ENCODE results near the gene GPR149. TPM values are rescaled to one million over a fixed set of nuclear protein-coding genes. Genes with fewer than 3 reads are reported as not detected.

Gene GPR149
- total RNA-seq (2022; extraction: Qiagen RNA extraction) = not detected in 5 replicates

GRCh38 chr3:154430014-154430413, at the start of gene GPR149:
Gene GPR149 (minus strand): TSS chr3:154430190. CDS start chr3:154429615, 575 bp downstream.

GRCh38 chr3:154323891-154324738, 105.9 kb downstream of the GPR149 start, which contains the start of gene DHX36:
Gene DHX36 (minus strand): TSS chr3:154324487. CDS start chr3:154324416, 71 bp downstream.

Other genes starting within 250 kb of the GPR149 start
- gene DHX36, start 105.7 kb downstream of the GPR149 start, total RNA-seq (2022; extraction: Qiagen RNA extraction) = 52.5 to 73.8 TPM (median 57.3 TPM) in 5 replicates

All from A549 treated with CORT108297 at 1 μM for 4 hours (cell line).